Kidney epithelial cell (primary cell): Measurements from ENCODE around the gene CLCN4. TPM values are rescaled to one million over a fixed set of nuclear protein-coding genes. Genes with fewer than 3 reads are reported as not detected.

Source experiments
- DNase-seq: peaks from one replicate; pipeline ENCODE4 v3.0.0-alpha.2; 2010; ENCODE audit warnings: low read depth
- H3K27me3 ChIP-seq: 2 replicates; pipeline ENCODE4 v1.6.0; 2011; ENCODE audit warnings: low read length; ENCODE audit not compliant: control insufficient read depth, insufficient read depth
- H3K36me3 ChIP-seq: 2 replicates; pipeline ENCODE4 v1.5.1; 2011; ENCODE audit warnings: low read length; ENCODE audit not compliant: control insufficient read depth, insufficient read depth
- H3K4me3 ChIP-seq: 2 replicates; pipeline ENCODE4 v1.5.1; 2011; ENCODE audit warnings: low read depth, mild to moderate bottlenecking, control low read depth, low read length
- total RNA-seq: library from RNA; depleted of rRNA; stranded (reverse); fragments of >200 nt; gene quantifications from 2 replicates; pipeline ENCODE4 v1.2.3, GENCODE V29; 2015
- TF ChIP-seq, protein P1 (sequence below): IDR thresholded peaks from 2 replicates; pipeline ENCODE4 v1.5.1; 2011; ENCODE audit warnings: mild to moderate bottlenecking, moderate library complexity, low read length, control low read depth, inconsistent platforms; ENCODE audit not compliant: insufficient read depth, poor library complexity, severe bottlenecking

Gene CLCN4
- total RNA-seq, 1 donor from 2014 or later: 7.3 TPM

DNA sequence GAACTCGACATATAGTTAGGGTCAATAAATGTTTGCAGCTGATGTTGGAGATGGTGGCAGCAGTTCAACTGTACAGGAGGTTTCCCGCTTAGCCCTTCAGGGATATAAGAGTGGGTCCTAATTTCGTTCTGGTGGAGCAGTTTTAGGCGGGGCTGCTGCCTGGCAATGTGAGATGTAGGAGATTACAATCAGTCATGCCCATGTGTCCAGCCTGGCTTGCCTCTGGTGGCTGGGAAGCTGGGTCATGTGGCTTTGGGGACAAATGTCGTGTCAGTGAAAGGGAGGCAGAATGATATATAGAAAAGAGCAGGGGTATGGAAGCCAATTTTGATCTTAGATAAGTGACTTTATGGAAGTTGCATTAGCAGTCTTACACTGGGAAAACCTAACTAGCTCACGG, 129.4 kb downstream of the CLCN4 start:
- Histone ChIP-seq H3K4me3 (no peak overlapping the region), H3K27me3 (no peaks in the 10 kb centered on the region), H3K36me3 (no peaks in the 10 kb centered on the region)
- DNase-seq: no peak
- TF ChIP-seq, protein P1, sequence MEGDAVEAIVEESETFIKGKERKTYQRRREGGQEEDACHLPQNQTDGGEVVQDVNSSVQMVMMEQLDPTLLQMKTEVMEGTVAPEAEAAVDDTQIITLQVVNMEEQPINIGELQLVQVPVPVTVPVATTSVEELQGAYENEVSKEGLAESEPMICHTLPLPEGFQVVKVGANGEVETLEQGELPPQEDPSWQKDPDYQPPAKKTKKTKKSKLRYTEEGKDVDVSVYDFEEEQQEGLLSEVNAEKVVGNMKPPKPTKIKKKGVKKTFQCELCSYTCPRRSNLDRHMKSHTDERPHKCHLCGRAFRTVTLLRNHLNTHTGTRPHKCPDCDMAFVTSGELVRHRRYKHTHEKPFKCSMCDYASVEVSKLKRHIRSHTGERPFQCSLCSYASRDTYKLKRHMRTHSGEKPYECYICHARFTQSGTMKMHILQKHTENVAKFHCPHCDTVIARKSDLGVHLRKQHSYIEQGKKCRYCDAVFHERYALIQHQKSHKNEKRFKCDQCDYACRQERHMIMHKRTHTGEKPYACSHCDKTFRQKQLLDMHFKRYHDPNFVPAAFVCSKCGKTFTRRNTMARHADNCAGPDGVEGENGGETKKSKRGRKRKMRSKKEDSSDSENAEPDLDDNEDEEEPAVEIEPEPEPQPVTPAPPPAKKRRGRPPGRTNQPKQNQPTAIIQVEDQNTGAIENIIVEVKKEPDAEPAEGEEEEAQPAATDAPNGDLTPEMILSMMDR: no peak

Other genes with a start within 250 kb of the CLCN4 start
- gene CLDN34, start 189.6 kb upstream of the CLCN4 start, total RNA-seq: not detected in 2 replicates